ENCODE data around the gene EFCC1.

The EFCC1 gene

DNA sequence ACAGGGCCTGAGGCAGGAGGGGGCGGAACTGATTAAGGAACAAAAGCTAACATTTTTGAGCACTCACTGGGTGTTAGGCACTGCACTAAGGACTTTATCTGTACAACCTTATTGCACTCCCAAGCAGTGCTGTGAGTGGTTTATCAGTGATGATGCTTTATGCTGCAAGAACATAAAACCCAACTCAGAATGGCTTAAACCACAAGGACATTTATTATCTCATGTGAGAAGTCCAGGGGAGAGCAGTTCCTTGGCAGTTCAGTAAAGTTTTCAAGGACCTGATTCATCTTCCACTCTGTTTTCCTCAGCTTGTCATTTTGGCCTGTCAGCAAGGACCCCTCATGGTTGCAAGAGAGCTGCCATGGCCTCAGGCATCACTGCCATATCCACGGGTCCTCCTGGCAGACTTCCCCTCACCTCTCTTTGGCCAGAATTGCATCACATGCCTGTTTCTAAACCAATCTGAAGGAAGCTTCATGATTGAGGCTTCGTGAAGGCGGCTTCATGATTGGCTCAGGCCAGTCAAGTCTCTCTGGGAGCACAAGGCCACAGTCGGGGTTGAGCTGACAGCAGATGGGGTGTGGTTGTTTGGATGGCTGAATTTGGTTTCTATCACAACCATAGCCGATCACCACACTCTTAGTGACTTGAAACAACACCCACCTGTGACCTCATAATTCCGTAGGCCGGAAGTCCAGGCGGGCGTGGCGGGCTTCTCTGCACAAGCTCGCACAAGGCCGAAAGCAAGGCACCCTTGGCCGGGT, 15.8 kb downstream of the EFCC1 start:
- TF ChIP-seq ZNF565 (CRISPR knock-in tag; conservative IDR thresholded peaks at IDR 0.05; ENCODE audit: low read depth) (no peak), CSDC2 (CRISPR knock-in tag; IDR thresholded peaks at IDR 0.05) (no peak)
- TF ChIP-seq, protein P1, sequence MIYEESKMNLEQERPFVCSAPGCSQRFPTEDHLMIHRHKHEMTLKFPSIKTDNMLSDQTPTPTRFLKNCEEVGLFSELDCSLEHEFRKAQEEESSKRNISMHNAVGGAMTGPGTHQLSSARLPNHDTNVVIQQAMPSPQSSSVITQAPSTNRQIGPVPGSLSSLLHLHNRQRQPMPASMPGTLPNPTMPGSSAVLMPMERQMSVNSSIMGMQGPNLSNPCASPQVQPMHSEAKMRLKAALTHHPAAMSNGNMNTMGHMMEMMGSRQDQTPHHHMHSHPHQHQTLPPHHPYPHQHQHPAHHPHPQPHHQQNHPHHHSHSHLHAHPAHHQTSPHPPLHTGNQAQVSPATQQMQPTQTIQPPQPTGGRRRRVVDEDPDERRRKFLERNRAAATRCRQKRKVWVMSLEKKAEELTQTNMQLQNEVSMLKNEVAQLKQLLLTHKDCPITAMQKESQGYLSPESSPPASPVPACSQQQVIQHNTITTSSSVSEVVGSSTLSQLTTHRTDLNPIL (CRISPR knock-in tag; IDR thresholded peaks at IDR 0.05; ENCODE audit: low read depth) = no peak
- TF ChIP-seq, protein P2, sequence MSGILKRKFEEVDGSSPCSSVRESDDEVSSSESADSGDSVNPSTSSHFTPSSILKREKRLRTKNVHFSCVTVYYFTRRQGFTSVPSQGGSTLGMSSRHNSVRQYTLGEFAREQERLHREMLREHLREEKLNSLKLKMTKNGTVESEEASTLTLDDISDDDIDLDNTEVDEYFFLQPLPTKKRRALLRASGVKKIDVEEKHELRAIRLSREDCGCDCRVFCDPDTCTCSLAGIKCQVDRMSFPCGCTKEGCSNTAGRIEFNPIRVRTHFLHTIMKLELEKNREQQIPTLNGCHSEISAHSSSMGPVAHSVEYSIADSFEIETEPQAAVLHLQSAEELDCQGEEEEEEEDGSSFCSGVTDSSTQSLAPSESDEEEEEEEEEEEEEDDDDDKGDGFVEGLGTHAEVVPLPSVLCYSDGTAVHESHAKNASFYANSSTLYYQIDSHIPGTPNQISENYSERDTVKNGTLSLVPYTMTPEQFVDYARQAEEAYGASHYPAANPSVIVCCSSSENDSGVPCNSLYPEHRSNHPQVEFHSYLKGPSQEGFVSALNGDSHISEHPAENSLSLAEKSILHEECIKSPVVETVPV (CRISPR knock-in tag; IDR thresholded peaks at IDR 0.05) = no peak
- ATAC-seq = no peak

DNA sequence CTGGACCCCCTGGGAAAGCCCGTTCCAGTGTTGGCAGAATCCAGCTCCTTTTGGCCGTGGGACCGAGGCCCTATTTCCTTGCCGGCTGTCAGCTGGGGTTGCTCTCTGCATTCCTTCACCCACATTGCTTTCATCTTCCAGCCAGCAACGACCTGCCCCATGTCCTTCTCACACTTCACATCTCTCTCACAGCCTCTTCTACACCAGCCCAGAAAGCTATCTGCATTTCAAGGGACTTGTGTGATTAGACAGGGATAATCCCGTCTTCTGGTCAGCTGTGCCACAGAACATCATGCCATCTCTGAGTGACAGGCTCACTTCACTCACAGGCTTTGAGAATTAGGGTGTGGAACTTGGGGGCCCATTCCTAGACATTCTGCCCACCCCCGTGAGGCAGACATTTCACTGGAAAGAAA, 16.4 kb downstream of the EFCC1 start:
- TF ChIP-seq CSDC2 (CRISPR knock-in tag; IDR thresholded peaks at IDR 0.05) = no peak
- no peak for TF ChIP-seq ZFP30 (CRISPR knock-in tag; IDR thresholded peaks at IDR 0.05)
- TF ChIP-seq PPARA (CRISPR knock-in tag; IDR thresholded peaks at IDR 0.05; ENCODE audit: borderline replicate concordance) = no peak
- TF ChIP-seq, protein P3, sequence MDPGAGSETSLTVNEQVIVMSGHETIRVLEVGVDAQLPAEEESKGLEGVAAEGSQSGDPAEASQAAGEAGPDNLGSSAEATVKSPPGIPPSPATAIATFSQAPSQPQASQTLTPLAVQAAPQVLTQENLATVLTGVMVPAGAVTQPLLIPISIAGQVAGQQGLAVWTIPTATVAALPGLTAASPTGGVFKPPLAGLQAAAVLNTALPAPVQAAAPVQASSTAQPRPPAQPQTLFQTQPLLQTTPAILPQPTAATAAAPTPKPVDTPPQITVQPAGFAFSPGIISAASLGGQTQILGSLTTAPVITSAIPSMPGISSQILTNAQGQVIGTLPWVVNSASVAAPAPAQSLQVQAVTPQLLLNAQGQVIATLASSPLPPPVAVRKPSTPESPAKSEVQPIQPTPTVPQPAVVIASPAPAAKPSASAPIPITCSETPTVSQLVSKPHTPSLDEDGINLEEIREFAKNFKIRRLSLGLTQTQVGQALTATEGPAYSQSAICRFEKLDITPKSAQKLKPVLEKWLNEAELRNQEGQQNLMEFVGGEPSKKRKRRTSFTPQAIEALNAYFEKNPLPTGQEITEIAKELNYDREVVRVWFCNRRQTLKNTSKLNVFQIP (CRISPR knock-in tag; IDR thresholded peaks at IDR 0.05; ENCODE audit: borderline replicate concordance, low read depth) = no peak
- TF ChIP-seq, protein P4, sequence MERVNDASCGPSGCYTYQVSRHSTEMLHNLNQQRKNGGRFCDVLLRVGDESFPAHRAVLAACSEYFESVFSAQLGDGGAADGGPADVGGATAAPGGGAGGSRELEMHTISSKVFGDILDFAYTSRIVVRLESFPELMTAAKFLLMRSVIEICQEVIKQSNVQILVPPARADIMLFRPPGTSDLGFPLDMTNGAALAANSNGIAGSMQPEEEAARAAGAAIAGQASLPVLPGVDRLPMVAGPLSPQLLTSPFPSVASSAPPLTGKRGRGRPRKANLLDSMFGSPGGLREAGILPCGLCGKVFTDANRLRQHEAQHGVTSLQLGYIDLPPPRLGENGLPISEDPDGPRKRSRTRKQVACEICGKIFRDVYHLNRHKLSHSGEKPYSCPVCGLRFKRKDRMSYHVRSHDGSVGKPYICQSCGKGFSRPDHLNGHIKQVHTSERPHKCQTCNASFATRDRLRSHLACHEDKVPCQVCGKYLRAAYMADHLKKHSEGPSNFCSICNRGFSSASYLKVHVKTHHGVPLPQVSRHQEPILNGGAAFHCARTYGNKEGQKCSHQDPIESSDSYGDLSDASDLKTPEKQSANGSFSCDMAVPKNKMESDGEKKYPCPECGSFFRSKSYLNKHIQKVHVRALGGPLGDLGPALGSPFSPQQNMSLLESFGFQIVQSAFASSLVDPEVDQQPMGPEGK (CRISPR knock-in tag; IDR thresholded peaks at IDR 0.05; ENCODE audit: borderline replicate concordance) = no peak
- no peak for TF ChIP-seq RARB (CRISPR knock-in tag; IDR thresholded peaks at IDR 0.05)
- TF ChIP-seq, protein P5, sequence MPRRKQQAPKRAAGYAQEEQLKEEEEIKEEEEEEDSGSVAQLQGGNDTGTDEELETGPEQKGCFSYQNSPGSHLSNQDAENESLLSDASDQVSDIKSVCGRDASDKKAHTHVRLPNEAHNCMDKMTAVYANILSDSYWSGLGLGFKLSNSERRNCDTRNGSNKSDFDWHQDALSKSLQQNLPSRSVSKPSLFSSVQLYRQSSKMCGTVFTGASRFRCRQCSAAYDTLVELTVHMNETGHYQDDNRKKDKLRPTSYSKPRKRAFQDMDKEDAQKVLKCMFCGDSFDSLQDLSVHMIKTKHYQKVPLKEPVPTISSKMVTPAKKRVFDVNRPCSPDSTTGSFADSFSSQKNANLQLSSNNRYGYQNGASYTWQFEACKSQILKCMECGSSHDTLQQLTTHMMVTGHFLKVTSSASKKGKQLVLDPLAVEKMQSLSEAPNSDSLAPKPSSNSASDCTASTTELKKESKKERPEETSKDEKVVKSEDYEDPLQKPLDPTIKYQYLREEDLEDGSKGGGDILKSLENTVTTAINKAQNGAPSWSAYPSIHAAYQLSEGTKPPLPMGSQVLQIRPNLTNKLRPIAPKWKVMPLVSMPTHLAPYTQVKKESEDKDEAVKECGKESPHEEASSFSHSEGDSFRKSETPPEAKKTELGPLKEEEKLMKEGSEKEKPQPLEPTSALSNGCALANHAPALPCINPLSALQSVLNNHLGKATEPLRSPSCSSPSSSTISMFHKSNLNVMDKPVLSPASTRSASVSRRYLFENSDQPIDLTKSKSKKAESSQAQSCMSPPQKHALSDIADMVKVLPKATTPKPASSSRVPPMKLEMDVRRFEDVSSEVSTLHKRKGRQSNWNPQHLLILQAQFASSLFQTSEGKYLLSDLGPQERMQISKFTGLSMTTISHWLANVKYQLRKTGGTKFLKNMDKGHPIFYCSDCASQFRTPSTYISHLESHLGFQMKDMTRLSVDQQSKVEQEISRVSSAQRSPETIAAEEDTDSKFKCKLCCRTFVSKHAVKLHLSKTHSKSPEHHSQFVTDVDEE (CRISPR knock-in tag; IDR thresholded peaks at IDR 0.05) = no peak
- TF ChIP-seq BACH2 (CRISPR knock-in tag; IDR thresholded peaks at IDR 0.05; ENCODE audit: borderline replicate concordance) = no peak
- no peak for ATAC-seq

DNA sequence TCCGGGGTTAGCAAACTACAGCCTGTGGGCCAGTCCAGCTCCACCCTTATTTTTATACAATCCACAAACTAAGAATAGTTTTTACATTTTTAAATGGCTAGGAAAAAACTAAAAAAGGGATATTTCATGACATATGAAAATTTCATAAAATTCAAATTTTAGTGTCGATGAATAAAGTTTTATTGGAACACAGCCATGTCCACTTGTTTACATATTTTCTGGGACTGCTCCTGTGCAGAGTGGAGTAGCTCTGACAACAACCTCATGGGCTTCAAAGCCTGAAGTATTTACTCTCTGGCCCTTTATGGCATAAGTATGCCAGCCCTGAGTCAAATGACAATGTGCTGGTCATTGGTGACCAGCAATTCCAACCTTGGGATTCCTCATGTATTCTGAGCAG, 17.2 kb downstream of the EFCC1 start:
- no peak for ATAC-seq
- TF ChIP-seq, protein P5 (CRISPR knock-in tag; IDR thresholded peaks at IDR 0.05) = no peak
- TF ChIP-seq ZFP30 (CRISPR knock-in tag; IDR thresholded peaks at IDR 0.05) (no peak), BACH2 (CRISPR knock-in tag; IDR thresholded peaks at IDR 0.05; ENCODE audit: borderline replicate concordance) (no peak), RARB (CRISPR knock-in tag; IDR thresholded peaks at IDR 0.05) (no peak), ZC3H10 (CRISPR knock-in tag; IDR thresholded peaks at IDR 0.05) (no peak), SNAI2 (CRISPR knock-in tag; IDR thresholded peaks at IDR 0.05) (no peak), GLIS3 (CRISPR knock-in tag; IDR thresholded peaks at IDR 0.05) (no peak), TOX (CRISPR knock-in tag; IDR thresholded peaks at IDR 0.05; ENCODE audit: borderline replicate concordance) (no peak), OSR1 (CRISPR knock-in tag; IDR thresholded peaks at IDR 0.05) (no peak), CSDC2 (CRISPR knock-in tag; IDR thresholded peaks at IDR 0.05) (no peak), TCF4 (CRISPR knock-in tag; IDR thresholded peaks at IDR 0.05; ENCODE audit: borderline replicate concordance) (no peak), ZNF8 (CRISPR knock-in tag; IDR thresholded peaks at IDR 0.05) (no peak)
- TF ChIP-seq, protein P1 (CRISPR knock-in tag; IDR thresholded peaks at IDR 0.05; ENCODE audit: low read depth) = no peak
- TF ChIP-seq, protein P4 (CRISPR knock-in tag; IDR thresholded peaks at IDR 0.05; ENCODE audit: borderline replicate concordance) = no peak
- TF ChIP-seq, protein P2 (CRISPR knock-in tag; IDR thresholded peaks at IDR 0.05) = no peak

Data from SK-N-SH treated with all-trans-retinoic acid at 6 μM for 48 hours (cell line).